Lung (tissue), 12 donors: ENCODE results near the gene PRPF40B. TPM values are rescaled to one million over a fixed set of nuclear protein-coding genes. Genes with fewer than 3 reads are reported as not detected.

Experiments
- ATAC-seq: fragments of 200-7000 bp; cut with Tn5 transposase; one replicate; pipeline ENCODE4 v1.9.1; 2020; ENCODE audit warnings: moderate number of reproducible peaks; ENCODE audit not compliant: insufficient read depth, low FRiP score
- DNase-seq, 3 donors: peaks; one replicate each; pipeline ENCODE4 v3.0.0-alpha.2; 2013 to 2017
- H3K27ac ChIP-seq, 2 donors: one replicate each; pipeline ENCODE4 v1.5.1; 2013; ENCODE audit warnings: mild to moderate bottlenecking in 2 of 2, moderate library complexity in 2 of 2, control low read depth in 1 of 2, inconsistent platforms in 1 of 2, low read depth in 1 of 2, low read length in 1 of 2
- H3K27me3 ChIP-seq, 3 donors: one replicate each; pipeline ENCODE4 v1.5.1; 2013; ENCODE audit warnings: low read length in 2 of 3; ENCODE audit not compliant: control insufficient read depth in 3 of 3, insufficient read depth in 3 of 3
- H3K36me3 ChIP-seq, 4 donors: one replicate each; pipeline ENCODE4 v1.5.1; 2013; ENCODE audit warnings: low read length in 4 of 4, mild to moderate bottlenecking in 1 of 4, moderate library complexity in 1 of 4; ENCODE audit not compliant: control insufficient read depth in 4 of 4, insufficient read depth in 4 of 4
- H3K4me1 ChIP-seq, 5 donors: one replicate each; pipeline ENCODE4 v1.5.1; 2013; ENCODE audit warnings: low read length in 5 of 5, mild to moderate bottlenecking in 2 of 5, moderate library complexity in 1 of 5; ENCODE audit not compliant: control insufficient read depth in 5 of 5, insufficient read depth in 5 of 5
- H3K4me3 ChIP-seq: one replicate; pipeline ENCODE4 v1.5.1; 2013; ENCODE audit warnings: mild to moderate bottlenecking, control low read depth, moderate library complexity
- H3K9ac ChIP-seq, 2 donors: one replicate each; pipeline ENCODE4 v1.5.1; 2013; ENCODE audit warnings: low read length in 2 of 2, control low read depth in 1 of 2; ENCODE audit not compliant: insufficient read depth in 1 of 2
- H3K9me3 ChIP-seq, 4 donors: one replicate each; pipeline ENCODE4 v1.5.1; 2013; ENCODE audit warnings: low read length in 3 of 4, mild to moderate bottlenecking in 1 of 4, moderate library complexity in 1 of 4; ENCODE audit not compliant: control insufficient read depth in 4 of 4, insufficient read depth in 3 of 4
- WGBS, 2 donors: extraction: QIAGEN DNeasy Blood & Tissue Kit; methylation state at CpG; one replicate each; pipeline ENCODE4 v1.1.7; 2013; 5-methylcytosine and 5-hydroxymethylcytosine counted together
- polyA plus RNA-seq, 2 donors: library from polyadenylated mRNA; stranded (reverse); fragments of 200-250 nt; gene quantifications; one replicate each; pipeline ENCODE4 v1.2.1, GENCODE V29; 2013
- total RNA-seq, 2 donors: library from RNA; depleted of rRNA in 1 of 2; stranded (reverse); fragments of >200 nt in 1 of 2; gene quantifications; one replicate each; pipeline ENCODE4 v1.2.1, GENCODE V29; 2014 to 2021
- TF ChIP-seq, protein P1 (sequence below): IDR thresholded peaks from 2 replicates; pipeline ENCODE4 v1.5.1; 2012; ENCODE audit warnings: mild to moderate bottlenecking; ENCODE audit errors: control extremely low read depth, extremely low read depth
- donor health status: control.
- donor health status: control.
- donor health status: Bipolar disorder and iron deficiency.
- donor health status: healthy.
- donor health status: DM: yes; HTN: yes; CAD: no.

The PRPF40B gene
- total and polyA plus RNA-seq, 4 donors, result 10.0 to 20.0 (median 17.1) TPM

DNA sequence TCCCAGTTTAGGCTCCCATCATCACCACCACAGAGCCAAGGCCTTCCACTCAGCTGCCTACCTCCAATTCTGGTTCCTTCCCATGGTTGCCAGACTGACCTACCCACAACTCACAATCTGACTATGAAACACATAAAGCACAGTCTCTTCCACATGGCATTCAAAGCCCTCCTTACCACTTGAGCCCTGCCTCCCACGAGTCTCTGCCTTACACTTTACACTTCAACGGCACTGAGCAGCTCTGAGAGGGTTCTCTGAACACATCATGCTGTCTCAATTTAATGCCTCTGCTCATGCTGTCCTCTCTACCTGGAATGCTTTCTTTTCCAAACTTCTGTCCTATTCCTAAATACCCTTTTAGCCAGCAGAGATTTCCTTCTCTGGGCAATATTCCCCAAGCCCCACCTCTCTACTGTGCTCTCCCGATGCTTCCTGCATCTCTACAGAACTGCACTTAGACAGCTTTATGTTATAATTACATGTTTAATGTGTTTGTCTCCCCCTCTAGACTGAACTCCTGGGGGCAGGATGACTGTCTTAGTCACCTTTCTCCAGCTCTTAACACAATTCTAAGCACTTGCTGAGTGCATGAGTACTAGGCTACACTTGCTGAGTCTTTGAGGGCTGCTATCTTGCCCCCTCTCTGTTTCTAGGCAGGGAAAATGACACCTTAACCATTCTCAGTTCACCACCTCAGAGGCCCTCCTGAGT lies 60.4 kb downstream of the PRPF40B start:
- H3K27ac ChIP-seq, result no peak overlapping the region
- H3K9me3 ChIP-seq, result no peaks in the 10 kb centered on the region
- H3K9ac ChIP-seq, result no peak overlapping the region
- DNase-seq (no peak), ATAC-seq (no peak)
- no peaks in the 10 kb centered on the region for H3K27me3 ChIP-seq
- TF ChIP-seq, protein P1, sequence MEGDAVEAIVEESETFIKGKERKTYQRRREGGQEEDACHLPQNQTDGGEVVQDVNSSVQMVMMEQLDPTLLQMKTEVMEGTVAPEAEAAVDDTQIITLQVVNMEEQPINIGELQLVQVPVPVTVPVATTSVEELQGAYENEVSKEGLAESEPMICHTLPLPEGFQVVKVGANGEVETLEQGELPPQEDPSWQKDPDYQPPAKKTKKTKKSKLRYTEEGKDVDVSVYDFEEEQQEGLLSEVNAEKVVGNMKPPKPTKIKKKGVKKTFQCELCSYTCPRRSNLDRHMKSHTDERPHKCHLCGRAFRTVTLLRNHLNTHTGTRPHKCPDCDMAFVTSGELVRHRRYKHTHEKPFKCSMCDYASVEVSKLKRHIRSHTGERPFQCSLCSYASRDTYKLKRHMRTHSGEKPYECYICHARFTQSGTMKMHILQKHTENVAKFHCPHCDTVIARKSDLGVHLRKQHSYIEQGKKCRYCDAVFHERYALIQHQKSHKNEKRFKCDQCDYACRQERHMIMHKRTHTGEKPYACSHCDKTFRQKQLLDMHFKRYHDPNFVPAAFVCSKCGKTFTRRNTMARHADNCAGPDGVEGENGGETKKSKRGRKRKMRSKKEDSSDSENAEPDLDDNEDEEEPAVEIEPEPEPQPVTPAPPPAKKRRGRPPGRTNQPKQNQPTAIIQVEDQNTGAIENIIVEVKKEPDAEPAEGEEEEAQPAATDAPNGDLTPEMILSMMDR, result no peak
- peaks cover 6 to 13% (median 10%) of the 10 kb centered on the region in 5 donors for H3K4me1 ChIP-seq
- 55 to 72% methylated on average over 3 of the region's 3 CpGs for WGBS, 2 donors
- H3K4me3 ChIP-seq, result no peak overlapping the region
- H3K36me3 ChIP-seq, result no peaks in the 10 kb centered on the region

GRCh38 chr12:49684310-49684854 lies 61.0 kb downstream of the PRPF40B start:
- Histone ChIP-seq H3K4me1 (peaks cover 9 to 16% (median 10%) of the 10 kb centered on the region in 5 donors), H3K9ac (no peak overlapping the region), H3K27me3 (no peaks in the 10 kb centered on the region), H3K36me3 (no peaks in the 10 kb centered on the region), H3K27ac (no peak overlapping the region), H3K9me3 (no peaks in the 10 kb centered on the region), H3K4me3 (no peak overlapping the region)
- DNase-seq, result no peak
- TF ChIP-seq, protein P1, result no peak
- WGBS, 2 donors, result 88 to 92% methylated on average over 5 of the region's 5 CpGs
- ATAC-seq, result no peak

- Histone ChIP-seq H3K36me3 (no peaks in the 10 kb centered on the region), H3K4me3 (no peak overlapping the region), H3K9ac (no peak overlapping the region), H3K27me3 (no peaks in the 10 kb centered on the region), H3K9me3 (no peaks in the 10 kb centered on the region), H3K27ac (no peak overlapping the region), H3K4me1 (peaks cover 15 to 20% (median 16%) of the 10 kb centered on the region in 5 donors)
- DNase-seq (no peak), ATAC-seq (no peak)
- TF ChIP-seq, protein P1, result no peak
- 87 to 89% methylated on average over 2 of the region's 2 CpGs for WGBS, 2 donors
Observed at GRCh38 chr12:49687941-49688340, 64.6 kb downstream of the PRPF40B start.

GRCh38 chr12:49689237-49689636 lies 65.9 kb downstream of the PRPF40B start:
- Histone ChIP-seq H3K27me3 (no peaks in the 10 kb centered on the region), H3K4me3 (no peak overlapping the region), H3K9me3 (no peaks in the 10 kb centered on the region), H3K4me1 (peaks cover 10 to 16% (median 13%) of the 10 kb centered on the region in 5 donors), H3K36me3 (no peaks in the 10 kb centered on the region), H3K9ac (no peak overlapping the region), H3K27ac (no peak overlapping the region)
- 68 to 92% methylated on average over 2 of the region's 2 CpGs for WGBS, 2 donors
- DNase-seq, result no peak
- TF ChIP-seq, protein P1, result no peak
- no peak for ATAC-seq
